Measurements from ENCODE around the gene NFIC.

- no peak for TF ChIP-seq EZH2 (IDR thresholded peaks at IDR 0.05; ENCODE audit: borderline replicate concordance, low read length)
- no peak for TF ChIP-seq CTCF (IDR thresholded peaks at IDR 0.05; ENCODE audit: low read length)
Observed at GRCh38 chr19:3509566-3509989, 143.2 kb downstream of the NFIC start.

Data from OCI-LY1 (cell line).